Measurements from ENCODE around the gene TRDMT1.

Gene TRDMT1

GRCh38 chr10:17171141-17171641 is 30.3 kb downstream of the TRDMT1 start:
- DNase-seq, result no peak

DNA sequence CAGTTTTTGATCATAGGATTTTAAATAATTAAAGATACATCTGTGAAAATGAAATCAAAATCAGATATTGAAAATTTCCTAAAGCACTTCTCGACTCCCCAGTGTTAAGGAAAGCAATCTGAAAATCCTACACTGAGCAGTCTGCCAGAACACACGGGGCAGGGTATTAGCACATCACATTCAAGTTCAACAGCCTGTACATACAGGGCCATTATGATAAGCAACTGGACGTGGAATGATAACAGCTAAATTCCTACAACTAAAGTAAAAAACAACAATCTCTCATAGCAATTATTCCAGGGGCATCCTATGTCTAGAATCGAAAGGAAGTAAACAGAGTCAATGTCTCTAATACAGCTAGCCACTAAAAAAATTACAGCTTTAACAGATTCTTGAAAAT is 31.7 kb downstream of the TRDMT1 start:
- DNase-seq, result no peak

- no peak for DNase-seq
Measured at GRCh38 chr10:17166699-17167098, 34.8 kb downstream of the TRDMT1 start.

GRCh38 chr10:17162828-17163227 is 38.6 kb downstream of the TRDMT1 start:
- DNase-seq, result no peak

GRCh38 chr10:17161775-17162174 is 39.7 kb downstream of the TRDMT1 start:
- no peak for DNase-seq

GRCh38 chr10:17157024-17157423 is 44.4 kb downstream of the TRDMT1 start:
- no peak for DNase-seq

- no peak for DNase-seq
Measured at GRCh38 chr10:17155826-17156225, 45.6 kb downstream of the TRDMT1 start.

- no peak for DNase-seq
Measured at GRCh38 chr10:17154116-17154515, 47.4 kb downstream of the TRDMT1 start.

- no peak for DNase-seq
Measured at GRCh38 chr10:17153321-17153720, 48.2 kb downstream of the TRDMT1 start.

DNA sequence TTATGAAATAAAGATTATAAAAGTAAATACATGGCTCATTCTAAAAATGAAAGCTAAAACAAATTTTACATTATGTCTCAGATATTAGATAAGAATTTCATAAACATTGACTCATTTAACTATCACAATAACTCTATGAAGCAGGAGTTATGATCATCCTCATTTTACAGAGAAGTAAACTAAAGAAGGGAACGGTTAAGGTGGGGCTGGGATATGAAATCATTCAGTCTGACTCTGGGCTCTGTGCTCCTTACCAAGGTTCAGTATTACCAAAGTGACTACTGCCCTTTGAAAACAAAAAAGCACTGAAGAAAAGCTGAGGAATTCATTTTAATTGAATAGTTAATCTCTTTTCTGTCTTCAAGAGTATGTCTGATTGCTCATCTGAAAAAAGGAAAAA is 49.8 kb downstream of the TRDMT1 start:
- DNase-seq, result no peak

- DNase-seq, result no peak
Measured at GRCh38 chr10:17147884-17148489, 53.5 kb downstream of the TRDMT1 start.

GRCh38 chr10:17146892-17147291 is 54.6 kb downstream of the TRDMT1 start:
- DNase-seq, result no peak

- DNase-seq, result no peak
Measured at GRCh38 chr10:17145239-17145638, 56.2 kb downstream of the TRDMT1 start.

GRCh38 chr10:17144757-17145156 is 56.7 kb downstream of the TRDMT1 start:
- DNase-seq, result peak; percentile 8

DNA sequence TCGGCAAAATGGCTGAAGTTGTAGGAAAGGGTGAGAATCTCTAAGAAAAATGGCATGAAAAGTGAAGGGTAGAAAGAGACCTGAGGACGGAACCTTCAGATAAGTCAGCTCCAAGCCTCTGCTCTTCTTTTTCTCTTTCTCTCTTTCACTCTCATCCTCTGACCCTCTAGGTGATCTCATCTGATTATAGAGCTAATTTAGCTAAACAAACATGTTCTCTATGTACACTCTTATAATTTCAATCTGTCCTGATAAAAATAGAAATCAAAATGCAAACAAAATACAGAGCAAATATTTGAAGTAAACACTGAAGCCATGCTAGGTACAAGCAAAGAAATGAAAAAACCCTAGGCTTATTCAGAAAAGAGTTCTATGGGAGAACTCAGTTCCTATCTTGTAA is 57.4 kb downstream of the TRDMT1 start:
- DNase-seq, result no peak

- no peak for DNase-seq
Measured at GRCh38 chr10:17143055-17143690, 58.3 kb downstream of the TRDMT1 start.

DNA sequence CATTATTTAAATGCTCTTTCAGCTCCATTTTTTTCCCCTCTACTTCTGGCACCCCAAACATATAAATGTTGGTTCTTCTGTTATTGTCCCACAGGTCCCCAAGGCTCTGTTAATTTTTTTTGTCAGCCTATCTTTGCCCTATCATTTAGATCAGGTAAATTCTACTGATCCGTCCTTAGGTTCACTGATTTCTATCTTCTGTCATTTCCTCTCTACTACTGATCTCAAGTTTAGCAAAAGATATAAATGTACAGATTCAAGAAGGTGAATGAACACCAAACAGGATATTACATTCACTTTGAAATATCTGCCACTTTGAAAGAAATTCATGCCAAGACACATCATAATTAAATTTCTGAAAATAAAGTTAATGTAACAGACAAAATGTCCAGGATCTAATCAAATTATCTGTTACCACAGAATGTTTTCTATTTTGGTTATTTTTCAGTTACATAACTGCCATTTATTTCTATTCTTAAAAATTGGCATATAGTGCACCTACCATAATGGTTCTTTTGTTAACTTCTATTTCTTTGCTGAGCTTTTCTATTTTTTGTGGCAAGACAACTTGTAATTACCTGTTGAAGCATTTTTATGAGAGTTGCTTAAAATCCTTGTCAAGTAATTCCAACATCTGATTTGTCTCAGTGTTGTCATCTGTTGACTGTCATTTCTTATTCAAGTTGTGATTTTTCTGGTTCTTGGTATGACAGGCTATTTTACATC is 59.8 kb downstream of the TRDMT1 start:
- no peak for DNase-seq

GRCh38 chr10:17140386-17140761 is 61.1 kb downstream of the TRDMT1 start:
- DNase-seq, result no peak

GRCh38 chr10:17138460-17139042 is 62.9 kb downstream of the TRDMT1 start:
- no peak for DNase-seq

GRCh38 chr10:17134737-17135260 is 66.7 kb downstream of the TRDMT1 start:
- no peak for DNase-seq

DNA sequence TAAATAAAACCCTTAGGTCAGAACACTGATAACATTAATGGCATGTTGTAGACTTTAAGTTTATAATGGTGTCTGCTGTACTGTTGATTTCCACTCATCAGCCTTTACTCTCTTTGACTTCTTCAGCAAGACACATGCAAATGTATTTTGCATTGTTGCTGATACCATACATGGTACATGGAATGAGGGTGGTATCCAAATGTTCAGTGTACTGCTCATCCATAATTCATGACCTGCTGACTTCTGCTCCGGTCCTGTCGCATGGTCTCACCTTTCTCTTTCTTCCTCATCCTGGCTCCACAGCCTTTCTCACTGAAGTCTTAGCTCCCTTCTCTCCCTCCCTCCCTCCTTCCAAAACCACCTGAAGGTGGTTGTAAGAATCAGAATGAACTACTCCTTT is 67.2 kb downstream of the TRDMT1 start:
- no peak for DNase-seq

- no peak for DNase-seq
Measured at GRCh38 chr10:17129741-17130140, 71.7 kb downstream of the TRDMT1 start, which contains the start of gene CUBN. Gene CUBN, minus strand, starts transcription at chr10:17129811. Its CDS starts 46 bp downstream, at chr10:17129765.

GRCh38 chr10:17128261-17128660 is 73.2 kb downstream of the TRDMT1 start:
- DNase-seq, result no peak
